ENCODE measurements around the gene ZNF599. TPM values are rescaled to one million over a fixed set of nuclear protein-coding genes. Genes with fewer than 3 reads are reported as not detected.

ZNF599 gene
- total and polyA plus RNA-seq, 2 of the 13 experiments (the other 11 are each of a cell fraction or from before 2014, with no cell fraction given): 5.8 to 7.3 TPM

DNA sequence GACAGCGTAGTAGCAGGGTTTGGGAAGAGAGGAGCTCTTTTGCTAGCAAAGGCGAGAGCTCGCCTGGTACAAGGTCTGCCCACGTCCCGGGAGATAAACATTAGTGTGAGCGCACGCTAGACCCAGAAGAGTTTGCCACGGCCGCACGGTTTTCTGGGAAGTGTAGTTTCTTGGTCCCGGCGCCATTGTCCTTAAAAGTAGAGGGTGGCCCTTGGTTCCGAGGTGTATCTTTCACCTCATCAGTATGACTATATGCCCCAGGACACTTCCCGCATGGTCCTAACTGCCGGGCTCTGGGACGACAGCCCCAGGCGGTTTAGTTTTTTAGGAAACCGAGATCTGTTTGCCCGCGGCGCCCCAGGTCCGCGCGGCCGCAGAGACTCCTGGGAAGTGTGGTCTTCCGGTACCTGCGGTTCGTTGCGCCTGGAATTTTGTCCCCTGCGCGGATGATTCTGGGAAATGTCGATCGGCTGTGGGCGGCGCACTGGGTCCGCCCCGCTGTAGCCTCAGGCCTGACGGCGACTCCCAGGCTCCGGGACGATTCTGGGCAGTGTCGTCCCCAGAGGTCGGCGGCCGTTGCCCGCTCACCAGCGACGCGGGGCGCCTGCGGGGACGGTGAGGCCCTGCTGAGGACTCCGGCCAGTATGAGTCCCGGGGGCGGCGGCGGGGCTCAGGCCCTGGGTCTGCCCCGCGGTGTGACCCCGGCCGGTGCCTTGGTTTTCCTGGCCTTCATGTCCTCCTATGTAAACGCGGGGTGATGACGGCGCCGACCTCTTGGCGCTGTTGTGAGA lies 39.1 kb downstream of the ZNF599 start, which contains the start of gene ZNF181 (continued):
- TF ChIP-seq MAZ (IDR thresholded peaks at IDR 0.05; ENCODE audit: borderline replicate concordance, low read depth, low read length) (no peak), MAZ (CRISPR knock-in tag; IDR thresholded peaks at IDR 0.05; ENCODE audit: low read depth) (0 out of 2 replicates have a peak, but pooled peaks have one; percentile 59), PAWR (CRISPR knock-in tag; IDR thresholded peaks at IDR 0.05; ENCODE audit: borderline replicate concordance) (peak; percentile 75; the same call in 1 of the 2 replicates), TCF7 (IDR thresholded peaks at IDR 0.05; ENCODE audit: low read depth) (no peak), ZBTB42 (CRISPR knock-in tag; IDR thresholded peaks at IDR 0.05) (0 out of 2 replicates have a peak, but pooled peaks have one; percentile 48), JARID2 (CRISPR knock-in tag; IDR thresholded peaks at IDR 0.05; ENCODE audit: insufficient replicate concordance) (peak; percentile 46), SUZ12 (IDR thresholded peaks at IDR 0.05; ENCODE audit: low read depth, low read length) (peak; percentile 42), SMC3 (IDR thresholded peaks at IDR 0.05; ENCODE audit: low read length) (no peak), HOXA3 (CRISPR knock-in tag; IDR thresholded peaks at IDR 0.05) (peak; percentile 96), PTBP1 (IDR thresholded peaks at IDR 0.05; ENCODE audit: low read depth, low read length, poor library complexity, severe bottlenecking) (no peak), HMG20B (CRISPR knock-in tag; conservative IDR thresholded peaks at IDR 0.05) (no peak), ZNF296 (CRISPR knock-in tag; conservative IDR thresholded peaks at IDR 0.05) (peak; percentile 24; the same call in 1 of the 2 replicates), KLF6 (CRISPR knock-in tag; IDR thresholded peaks at IDR 0.05) (peak; percentile 89), PAF1 (CRISPR knock-in tag; IDR thresholded peaks at IDR 0.05) (no peak), ZNF251 (CRISPR knock-in tag; IDR thresholded peaks at IDR 0.05) (no peak), U2AF2 (IDR thresholded peaks at IDR 0.05; ENCODE audit: low read depth, low read length) (no peak), NKX3-1 (CRISPR knock-in tag; IDR thresholded peaks at IDR 0.05) (no peak; the same call in 1 of the 2 replicates), ATF1 (CRISPR knock-in tag; IDR thresholded peaks at IDR 0.05) (no peak), ZNF644 (CRISPR knock-in tag; IDR thresholded peaks at IDR 0.05; ENCODE audit: low read depth) (no peak), KDM5B (CRISPR knock-in tag; IDR thresholded peaks at IDR 0.05; ENCODE audit: borderline replicate concordance) (peak; percentile 18; the same call in 1 of the 2 replicates), ZKSCAN5 (CRISPR knock-in tag; IDR thresholded peaks at IDR 0.05) (no peak), ZFX (CRISPR knock-in tag; IDR thresholded peaks at IDR 0.05; ENCODE audit: low read depth) (peak; percentile 98), NRL (CRISPR knock-in tag; IDR thresholded peaks at IDR 0.05; ENCODE audit: borderline replicate concordance) (peak; percentile 21; the same call in 1 of the 2 replicates), SALL1 (CRISPR knock-in tag; IDR thresholded peaks at IDR 0.05) (peak; percentile 75), NFIC (IDR thresholded peaks at IDR 0.05; ENCODE audit: low read length) (no peak)
- TF ChIP-seq, protein P1, sequence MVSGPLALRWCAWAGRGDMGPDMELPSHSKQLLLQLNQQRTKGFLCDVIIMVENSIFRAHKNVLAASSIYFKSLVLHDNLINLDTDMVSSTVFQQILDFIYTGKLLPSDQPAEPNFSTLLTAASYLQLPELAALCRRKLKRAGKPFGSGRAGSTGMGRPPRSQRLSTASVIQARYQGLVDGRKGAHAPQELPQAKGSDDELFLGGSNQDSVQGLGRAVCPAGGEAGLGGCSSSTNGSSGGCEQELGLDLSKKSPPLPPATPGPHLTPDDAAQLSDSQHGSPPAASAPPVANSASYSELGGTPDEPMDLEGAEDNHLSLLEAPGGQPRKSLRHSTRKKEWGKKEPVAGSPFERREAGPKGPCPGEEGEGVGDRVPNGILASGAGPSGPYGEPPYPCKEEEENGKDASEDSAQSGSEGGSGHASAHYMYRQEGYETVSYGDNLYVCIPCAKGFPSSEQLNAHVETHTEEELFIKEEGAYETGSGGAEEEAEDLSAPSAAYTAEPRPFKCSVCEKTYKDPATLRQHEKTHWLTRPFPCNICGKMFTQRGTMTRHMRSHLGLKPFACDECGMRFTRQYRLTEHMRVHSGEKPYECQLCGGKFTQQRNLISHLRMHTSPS (CRISPR knock-in tag; IDR thresholded peaks at IDR 0.05; ENCODE audit: low read depth): no peak
- TF ChIP-seq, protein P2, sequence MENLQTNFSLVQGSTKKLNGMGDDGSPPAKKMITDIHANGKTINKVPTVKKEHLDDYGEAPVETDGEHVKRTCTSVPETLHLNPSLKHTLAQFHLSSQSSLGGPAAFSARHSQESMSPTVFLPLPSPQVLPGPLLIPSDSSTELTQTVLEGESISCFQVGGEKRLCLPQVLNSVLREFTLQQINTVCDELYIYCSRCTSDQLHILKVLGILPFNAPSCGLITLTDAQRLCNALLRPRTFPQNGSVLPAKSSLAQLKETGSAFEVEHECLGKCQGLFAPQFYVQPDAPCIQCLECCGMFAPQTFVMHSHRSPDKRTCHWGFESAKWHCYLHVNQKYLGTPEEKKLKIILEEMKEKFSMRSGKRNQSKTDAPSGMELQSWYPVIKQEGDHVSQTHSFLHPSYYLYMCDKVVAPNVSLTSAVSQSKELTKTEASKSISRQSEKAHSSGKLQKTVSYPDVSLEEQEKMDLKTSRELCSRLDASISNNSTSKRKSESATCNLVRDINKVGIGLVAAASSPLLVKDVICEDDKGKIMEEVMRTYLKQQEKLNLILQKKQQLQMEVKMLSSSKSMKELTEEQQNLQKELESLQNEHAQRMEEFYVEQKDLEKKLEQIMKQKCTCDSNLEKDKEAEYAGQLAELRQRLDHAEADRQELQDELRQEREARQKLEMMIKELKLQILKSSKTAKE (CRISPR knock-in tag; IDR thresholded peaks at IDR 0.05; ENCODE audit: borderline replicate concordance): no peak
- TF ChIP-seq, protein P3, sequence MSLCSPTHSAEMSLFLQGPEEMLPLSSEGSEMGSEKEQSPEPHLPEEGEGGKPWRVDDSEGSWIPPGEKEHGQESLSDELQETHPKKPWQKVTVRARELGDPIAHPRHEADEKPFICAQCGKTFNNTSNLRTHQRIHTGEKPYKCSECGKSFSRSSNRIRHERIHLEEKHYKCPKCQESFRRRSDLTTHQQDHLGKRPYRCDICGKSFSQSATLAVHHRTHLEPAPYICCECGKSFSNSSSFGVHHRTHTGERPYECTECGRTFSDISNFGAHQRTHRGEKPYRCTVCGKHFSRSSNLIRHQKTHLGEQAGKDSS (CRISPR knock-in tag; IDR thresholded peaks at IDR 0.05; ENCODE audit: borderline replicate concordance, low read depth): no peak; the same call in 1 of the 2 replicates

Measured in HepG2 (cell line).